CD4-positive, alpha-beta T cell treated with Interleukin-4 for 1 hour (primary cell): ENCODE measurements around the gene CEP72.
"Not testable (repeated sequence)": the region's sequence is repeated elsewhere in the genome, so short reads cannot be mapped to it uniquely, and the experiment has no call there.

Source experiments
- DNase-seq, 2 donors: peaks; one replicate each; pipeline ENCODE4 v3.0.0-alpha.2; 2020 to 2022

The CEP72 gene

DNA sequence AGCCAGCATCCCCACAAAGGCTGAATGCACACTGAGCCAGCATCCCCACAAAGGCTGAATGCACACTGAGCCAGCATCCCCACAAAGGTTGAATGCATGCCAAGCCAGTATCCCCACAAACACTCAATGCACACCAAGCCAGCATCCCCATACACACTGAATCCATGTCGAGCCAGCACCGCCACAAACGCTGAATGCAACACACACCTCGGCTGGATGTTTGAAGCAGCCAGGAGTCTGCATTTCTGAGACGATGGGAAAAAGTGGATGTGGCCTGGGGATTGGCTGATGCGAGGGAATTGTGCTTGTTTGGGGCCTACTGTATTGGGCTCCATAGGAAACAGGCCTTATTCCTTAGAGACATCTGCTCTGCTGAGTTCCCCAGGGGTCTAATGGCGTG is 30.9 kb upstream of the CEP72 start:
- no peak for DNase-seq

DNA sequence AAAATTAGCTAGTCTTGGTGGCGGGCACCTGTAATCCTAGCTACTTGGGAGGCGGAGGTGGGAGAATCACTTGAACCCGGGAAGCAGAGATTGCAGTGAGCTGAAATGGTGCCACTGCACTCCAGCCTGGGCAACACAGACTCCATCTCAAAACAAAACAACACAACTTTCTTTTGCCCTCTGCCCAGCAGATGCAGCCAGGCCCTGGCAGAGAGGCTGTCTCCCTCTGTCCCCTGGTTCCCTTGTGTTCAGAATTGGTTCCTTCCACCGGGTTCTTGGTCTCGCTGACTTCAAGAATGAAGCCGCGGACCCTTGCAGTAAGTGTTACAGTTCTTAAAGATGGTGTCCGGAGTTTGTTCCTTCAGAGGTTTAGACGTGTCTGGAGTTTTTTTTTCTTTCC is 30.2 kb upstream of the CEP72 start:
- DNase-seq = no peak

DNA sequence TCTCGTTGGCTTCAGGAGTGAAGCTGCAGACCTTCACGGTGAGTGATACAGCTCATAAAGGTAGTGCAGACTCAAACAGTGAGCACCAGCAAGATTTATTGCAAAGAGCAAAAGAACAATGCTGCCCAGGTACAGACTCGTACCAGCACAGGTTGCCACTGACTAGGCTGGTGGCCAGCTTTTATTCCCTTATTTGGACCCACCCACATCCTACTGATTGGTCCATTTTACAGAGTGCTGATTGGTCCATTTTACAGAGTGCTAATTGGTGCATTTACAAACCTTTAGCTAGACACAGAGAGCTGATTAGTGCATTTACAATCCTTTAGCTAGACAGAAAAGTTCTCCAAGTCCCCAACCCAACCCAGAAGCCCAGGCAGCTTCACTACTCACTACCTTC is 29.7 kb upstream of the CEP72 start:
- DNase-seq = not testable (repeated sequence)

DNA sequence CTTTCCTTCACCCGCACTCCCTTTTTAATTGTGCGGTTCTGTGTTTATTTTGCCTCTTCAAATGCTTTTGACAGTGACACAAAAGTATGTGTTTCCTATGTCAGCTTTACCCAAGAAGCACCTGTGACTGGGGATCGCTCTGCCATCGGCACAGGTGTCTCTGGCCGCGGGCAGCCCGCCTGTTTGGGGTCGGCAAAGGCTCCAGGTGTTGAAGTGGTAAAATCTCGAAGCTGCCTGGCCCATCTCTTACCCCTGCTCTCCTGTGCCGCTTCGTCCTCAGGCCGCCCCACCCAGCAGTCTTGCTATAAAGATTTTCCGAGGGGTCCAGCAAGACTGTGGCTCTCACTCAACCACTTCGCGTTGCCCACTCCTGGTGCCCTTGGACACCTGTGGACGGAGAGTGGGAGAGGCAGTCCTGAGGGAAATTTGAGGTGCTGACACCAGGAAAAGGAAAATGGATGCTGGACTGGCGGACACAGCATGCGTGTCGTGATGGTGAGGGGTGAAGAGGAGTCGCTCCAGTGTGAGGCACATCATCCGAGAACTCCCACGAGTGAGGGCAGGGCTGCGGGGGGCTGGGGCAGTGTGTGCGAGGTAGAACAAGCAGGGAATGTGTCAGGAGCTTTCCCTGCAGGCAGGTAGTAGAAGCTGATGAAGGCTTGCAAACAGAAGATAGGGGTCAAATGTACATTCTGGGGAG is 29.1 kb upstream of the CEP72 start:
- no peak for DNase-seq

DNA sequence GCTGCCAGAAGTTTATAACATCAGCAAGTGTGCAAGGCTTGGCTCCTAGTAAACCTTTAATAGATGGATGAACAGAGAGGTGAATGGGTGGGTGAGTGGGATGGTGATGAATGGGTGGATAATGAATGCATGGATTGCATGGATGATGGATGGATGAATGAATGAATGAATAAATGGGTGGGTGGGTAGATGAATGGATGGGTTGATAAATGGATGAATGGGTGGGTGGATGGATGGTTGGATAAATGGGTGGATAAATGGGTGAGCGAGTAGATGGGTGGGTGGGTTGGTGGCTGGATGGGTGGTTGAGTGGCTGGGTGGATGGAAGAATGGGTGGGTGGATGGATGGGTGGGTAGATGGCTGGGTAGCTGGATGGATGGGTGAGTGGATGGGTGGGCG is 28.5 kb upstream of the CEP72 start:
- no peak for DNase-seq

DNA sequence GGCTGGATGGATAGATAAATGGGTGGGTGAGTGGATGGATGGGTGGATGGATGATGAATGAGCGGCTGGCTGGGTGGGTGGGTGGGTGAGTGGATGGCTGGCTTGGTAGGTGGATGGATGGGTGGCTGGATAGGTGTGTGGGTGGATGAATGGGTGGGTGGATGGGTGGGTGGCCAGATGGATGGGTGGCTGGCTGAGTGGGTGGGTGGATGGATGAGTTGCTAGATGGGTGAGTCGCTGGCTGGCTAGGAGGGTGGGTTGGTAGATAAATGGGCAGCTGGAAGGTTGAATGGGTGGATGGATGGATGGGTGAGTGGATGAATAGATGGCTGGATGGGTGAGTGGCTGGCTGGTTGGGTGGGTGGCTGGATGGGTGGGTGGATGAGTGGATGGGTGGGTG is 27.9 kb upstream of the CEP72 start:
- DNase-seq = no peak

DNA sequence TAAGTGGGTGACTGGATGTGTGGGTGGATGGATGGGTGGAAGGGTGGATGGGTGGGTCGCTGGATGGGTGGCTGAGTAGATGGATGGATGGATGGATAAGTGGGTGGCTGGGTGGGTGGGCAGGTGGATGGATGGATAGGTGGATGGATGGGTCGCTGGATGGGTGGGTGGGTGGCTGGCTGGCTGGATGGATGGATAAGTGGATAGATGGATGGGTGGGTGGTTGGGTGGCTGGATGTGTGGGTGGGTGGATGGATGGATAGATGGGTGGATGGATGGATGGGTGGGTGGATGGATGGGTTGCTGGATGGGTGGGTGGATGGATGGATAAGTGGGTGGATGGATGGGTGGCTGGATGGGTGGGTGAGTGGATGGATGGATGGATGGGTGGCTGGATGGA is 27.3 kb upstream of the CEP72 start:
- DNase-seq = peak in 1 of 2 donors; percentile 3

DNA sequence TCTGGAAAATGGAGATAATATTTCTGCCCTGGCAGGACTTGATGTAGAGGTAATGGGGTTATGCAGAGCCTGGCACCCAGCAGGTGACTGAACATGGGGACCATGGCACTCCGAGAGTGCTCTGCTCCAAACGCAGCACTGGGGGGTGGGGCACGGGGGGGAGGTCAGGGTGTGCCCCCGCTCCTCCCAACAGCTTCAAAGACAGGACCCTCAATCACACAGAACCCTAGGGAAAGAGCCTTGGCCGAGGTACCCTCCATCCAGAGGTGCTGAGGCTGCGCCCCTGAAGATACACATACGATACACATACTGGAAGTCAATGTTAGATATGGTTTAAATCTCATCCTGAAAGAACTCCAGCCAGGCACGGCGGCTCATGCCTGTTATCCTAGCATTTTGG is 26.6 kb upstream of the CEP72 start:
- DNase-seq = no peak

DNA sequence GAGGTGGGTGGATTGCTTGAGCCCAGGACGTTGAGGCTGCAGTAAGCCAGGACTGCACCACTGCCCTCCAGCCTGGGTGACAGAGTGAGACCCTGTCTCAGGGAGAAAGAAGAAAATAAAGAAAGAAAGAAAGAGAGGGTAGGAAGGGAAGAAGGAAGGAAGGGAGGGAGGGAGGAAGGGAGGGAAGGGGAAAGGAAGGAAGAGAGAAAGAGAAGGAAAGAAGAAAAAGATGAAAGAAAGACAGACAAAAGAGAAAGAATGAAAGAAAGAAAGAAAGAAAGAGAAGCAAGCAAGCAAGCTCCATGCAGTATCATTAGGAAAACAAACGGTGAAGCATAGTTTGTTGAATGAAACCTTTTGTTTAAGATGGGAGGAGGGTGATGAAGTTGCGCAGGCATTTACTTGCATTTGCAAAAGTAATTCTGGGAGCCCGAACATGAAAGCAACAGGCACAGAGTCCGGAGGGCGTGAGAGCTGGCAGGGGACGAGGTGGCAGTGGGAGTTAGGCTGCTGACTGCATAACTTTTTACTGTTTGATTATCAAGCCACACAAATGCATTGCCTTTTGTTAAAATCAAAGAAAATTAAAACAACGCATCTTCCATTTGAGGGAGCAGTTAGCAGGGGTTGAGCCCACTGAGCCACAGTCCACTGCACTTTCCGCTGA is 26.0 kb upstream of the CEP72 start:
- no peak for DNase-seq

DNA sequence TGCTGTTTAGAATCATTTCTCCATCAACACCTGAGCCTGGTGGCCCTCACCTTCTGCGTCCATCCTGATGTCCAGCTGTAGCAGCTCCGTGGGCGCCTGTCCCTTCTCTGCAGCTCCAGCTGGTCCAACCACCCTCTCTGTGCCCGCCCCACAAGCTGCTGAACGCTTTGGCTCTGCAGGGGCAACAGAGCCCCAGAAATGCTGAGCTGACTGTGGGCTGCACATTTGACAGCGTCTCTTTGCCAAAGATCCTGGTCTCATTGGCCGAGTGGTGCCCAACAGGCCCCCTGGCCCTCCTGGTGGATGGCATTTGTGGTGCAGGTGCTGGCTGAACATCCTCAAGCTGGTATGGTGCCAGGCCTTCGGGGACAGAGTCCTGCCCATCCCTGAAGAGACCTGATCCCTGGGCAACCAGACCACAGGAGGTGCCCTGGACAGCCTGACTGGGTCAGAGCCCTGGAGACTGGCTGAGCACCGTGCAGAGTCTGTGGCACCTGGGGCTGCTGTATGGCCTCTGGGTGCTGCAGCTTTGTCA is 25.3 kb upstream of the CEP72 start:
- no peak for DNase-seq

DNA sequence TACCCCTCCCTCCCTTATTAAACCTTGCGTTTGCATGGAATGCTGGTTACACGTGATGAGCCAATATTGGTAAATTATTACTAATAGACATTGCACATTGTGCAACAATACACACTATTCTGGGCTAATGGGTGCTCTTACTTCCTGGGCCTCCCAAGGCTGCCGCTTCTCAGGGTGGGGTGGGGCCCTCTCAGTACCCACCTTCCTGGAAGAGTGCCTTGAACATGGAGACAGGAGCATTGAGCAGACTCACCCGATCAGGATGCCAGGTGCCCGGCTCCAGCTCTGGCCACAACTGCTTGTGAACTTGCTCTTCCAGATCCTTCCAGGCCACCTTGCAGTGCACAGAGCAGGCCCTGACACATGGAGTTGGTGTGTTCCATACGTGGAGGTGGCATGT is 24.7 kb upstream of the CEP72 start:
- DNase-seq = peak in 1 of 2 donors; percentile 5

DNA sequence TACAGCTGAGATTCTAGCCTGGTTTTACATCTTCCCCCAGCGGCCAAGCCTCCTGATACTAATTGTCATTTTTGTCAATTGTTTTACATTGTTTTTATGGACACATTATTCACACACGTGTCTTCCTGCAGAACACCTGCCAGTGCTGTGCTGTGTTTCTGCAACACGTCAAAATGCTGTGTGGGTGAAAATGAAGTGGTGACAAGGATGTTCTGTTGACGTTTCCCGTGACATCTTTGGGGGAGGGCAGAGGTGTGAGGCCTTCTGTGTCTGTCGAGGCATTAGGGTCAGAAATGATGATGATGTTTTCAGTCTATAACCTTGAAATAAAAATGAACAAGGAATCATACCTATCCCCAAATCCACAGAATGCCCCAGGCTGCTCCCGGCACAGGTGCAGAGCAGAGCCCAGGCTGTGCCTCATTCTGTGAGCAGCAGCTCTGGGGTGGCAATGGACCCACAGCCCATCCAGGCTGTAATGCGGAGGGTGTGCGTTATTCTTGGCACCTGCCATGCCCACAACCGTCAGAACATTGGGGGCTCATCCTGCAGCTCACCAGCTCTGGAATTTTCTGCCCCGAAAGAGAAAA is 23.6 kb upstream of the CEP72 start:
- peak in 1 of 2 donors; percentile 8 for DNase-seq

DNA sequence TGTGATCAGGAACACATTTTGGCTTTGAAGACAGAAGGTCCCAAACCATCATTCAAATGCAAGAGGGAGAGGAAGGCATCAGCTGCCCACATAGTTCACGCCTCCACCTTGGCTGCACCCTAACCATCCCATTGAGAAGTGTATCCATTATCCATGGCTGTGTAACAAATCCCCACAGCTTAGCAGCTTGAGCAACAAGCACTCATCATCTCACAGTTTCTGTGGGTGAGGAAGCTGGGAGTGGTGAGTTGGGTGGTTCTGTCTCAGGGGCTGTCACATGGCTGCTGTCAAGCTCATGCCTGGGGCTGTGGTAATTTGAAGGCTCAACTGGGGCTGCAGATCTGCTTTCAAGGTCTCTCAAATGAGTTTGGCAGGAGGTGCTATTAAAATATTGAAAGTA is 23.0 kb upstream of the CEP72 start:
- DNase-seq = no peak

DNA sequence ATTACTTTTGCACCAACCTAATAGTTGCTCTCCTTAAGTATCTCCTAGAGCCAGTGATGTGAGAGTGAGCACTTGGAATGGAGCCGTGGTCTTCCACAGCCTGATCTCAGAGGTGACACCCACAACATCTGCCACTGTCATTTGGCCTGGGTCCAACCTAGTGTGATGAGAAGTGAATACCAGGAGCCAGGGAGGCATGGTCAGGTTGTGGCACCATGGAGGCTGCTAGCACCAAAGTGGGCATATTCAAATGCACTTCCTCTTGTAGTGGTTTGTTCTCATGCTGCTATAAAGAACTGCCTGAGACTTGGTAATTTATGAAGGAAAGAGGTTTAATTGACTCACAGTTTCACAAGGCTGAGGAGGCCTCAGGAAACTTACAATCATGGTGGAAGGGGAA is 22.6 kb upstream of the CEP72 start:
- no peak for DNase-seq

DNA sequence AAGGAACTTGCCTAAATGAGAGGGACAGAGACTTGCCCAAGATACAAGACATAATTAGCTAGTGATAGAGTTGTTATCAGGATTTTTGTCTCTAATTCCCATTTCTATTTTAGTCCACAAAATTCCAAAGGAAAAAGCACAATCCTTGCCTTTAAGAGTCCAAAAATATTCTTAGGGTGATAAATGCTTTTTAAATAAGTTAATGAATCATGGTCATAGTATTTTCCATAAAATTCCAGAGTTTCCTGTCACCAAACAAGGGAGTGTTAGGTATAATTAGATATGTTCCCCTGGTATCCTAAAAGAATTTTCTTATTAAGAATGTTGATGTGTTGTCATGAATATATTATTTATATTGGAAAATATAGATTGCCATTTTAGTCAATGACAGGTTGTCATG is 21.8 kb upstream of the CEP72 start:
- DNase-seq = no peak

DNA sequence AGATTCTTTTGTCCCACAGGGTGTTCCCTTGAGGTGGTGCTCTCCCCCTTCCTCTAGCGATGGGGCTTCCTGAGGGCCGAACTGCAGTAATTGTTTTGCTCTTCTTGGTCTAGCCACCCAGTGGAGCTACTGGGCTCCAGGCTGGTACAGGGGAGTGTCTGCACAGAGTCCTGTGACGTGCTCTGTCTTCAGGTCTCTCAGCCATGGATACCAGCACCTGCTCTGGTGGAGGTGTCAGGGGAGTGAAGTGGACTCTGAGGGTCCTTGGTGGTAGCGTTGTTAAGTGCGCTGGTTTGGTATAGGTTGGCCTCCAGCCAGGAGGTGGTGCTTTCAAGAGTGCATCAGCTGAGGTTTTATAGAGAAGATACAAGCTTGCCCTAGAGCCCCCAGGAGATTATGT is 20.4 kb upstream of the CEP72 start:
- no peak for DNase-seq

DNA sequence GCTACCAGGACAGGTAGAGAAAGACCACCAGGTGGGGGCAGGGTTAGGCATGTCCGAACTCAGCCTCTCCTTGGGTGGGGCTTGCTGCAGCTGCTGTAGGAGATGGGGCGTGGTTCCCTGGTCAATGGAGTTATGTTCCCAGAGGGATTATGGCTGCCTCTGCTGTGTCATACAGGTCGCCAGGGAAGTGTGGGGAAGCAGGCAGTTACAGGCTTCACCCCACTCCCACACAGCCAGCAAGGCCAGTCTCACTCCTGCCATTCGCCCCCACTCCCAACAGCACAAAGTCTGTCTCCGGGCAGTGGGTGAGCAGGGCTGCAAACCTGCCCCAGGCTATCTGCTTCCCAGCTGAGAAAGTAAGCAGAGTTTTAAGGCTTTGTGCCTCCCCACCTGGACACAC is 20.0 kb upstream of the CEP72 start:
- peak in 1 of 2 donors; percentile 4 for DNase-seq

DNA sequence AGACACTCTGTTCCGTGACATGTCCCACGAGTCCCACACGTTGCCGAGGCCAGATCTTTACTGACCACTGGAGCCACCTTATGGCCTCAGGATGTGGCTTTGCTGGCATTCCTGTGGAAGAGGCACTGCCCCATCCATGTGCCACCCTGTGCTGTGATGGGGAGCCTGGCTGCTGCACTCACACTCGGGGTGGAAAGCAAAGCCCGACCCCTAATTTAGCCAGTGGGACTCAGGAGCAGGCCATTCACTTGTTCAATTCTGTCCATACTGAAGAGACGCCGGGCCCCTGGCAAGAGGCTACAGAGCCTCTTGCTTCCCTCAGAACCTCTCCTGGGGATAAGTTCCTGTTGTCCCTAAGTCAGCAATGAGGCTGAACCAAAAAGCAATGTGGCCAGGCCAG is 18.6 kb upstream of the CEP72 start:
- DNase-seq = peak in 1 of 2 donors; percentile 1

DNA sequence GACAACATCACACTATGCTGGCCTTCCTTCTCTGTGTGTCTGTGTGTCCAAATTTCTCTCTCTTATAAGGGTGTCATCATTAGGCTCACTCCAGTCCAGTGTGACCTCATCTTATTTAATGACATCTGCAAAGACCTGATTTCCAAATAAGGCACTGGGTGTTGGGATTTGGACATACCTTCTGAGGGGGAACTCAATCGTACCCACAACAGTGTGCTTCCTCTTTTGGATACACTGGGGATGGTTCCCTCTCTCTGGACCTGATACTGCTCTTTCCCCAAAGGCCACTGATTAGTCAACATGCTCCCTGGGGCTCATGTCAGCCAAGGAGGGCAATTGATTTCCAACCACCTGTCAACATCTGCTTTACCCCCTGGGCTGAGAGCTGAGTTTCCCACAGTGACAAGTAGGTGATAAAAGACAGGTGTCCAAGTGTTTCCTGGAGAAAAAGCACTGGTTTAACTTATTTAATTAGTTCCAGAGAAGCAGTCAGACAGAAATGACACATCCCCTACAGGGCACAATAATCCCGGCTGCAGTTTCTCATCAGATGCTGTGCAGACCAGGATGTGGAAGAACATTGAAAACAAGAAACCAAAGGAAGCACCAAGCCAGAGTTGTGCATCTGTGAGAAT is 17.8 kb upstream of the CEP72 start:
- DNase-seq = peak in 1 of 2 donors; percentile 11

DNA sequence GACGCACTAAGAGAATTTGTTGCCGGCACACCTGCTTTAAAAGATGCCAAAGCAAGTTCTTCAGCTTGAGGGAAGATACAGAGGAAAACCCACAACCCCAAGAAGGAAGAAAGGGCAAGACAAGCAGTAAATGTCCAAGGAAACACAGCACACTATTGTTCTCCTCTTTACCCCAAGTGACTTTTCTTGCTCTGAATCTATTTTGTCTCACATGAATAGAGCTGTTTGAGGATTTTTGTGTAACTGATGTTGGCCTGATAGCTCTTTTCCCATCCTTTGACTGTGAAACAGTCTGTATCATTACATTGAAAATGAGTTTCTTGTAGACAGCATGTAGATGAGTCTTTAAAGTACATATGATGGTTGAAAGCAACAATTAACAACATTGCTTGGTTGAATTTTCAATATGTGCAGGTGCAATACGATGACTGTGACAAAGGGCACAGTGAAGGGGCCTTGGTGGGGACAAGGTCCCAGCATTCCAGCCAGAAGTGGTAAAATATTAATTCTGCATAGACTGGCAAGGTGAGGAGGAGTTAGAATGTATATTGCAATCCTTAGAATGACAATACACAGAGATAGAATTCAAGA is 16.8 kb upstream of the CEP72 start:
- DNase-seq = no peak

DNA sequence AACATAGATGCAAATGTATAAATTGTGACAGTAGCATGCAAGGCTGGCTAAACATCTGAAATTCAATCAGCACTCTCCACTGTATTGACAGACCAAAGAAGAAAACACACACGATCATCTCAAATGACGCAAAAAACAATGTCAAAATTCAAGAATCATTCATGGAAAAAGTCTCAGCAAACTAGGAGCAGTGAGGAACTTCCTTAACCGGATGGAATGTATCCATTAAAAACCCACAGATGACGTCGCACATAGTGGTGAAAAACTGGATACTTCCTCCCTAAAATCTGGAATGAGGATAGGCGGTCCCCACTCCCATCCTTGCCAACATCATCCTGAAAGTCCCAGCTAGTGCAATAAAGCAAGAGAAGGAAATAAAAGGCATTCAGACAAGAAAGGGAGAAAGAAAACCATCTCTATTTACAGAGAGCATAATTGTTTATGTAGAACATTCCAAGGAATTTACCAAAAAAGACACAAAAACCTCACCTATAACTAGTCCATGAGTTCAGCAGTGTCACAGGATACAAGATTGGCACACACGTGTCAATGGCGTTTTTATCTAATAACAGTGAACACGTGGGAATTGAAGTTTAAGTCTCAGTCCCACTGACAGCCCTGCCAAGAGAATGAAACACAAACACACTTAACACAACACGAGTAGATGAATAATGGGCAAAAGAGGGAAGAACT is 14.1 kb upstream of the CEP72 start:
- no peak for DNase-seq

DNA sequence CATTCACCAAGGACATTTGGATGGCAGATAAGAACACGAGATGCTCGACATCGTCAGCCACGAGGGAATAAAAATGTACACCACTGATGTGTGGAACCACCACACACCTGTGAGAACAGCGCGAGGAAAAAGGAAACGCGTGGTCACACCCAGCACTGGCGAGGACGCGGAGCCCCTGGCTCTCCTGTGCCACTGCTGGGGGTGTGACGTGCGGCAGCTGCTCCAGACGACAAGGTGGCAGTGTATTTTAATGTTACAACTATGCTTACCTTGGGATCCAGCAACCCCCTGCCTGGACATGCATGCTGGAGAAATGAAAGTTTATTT is 13.6 kb upstream of the CEP72 start:
- no peak for DNase-seq
